Endothelial cell of umbilical vein (primary cell): ENCODE measurements around the gene CD74. TPM values are rescaled to one million over a fixed set of nuclear protein-coding genes. Genes with fewer than 3 reads are reported as not detected.

ENCODE experiments used
- BruUV-seq: library from RNA; stranded (reverse); fragments of 400-500 nt; replicated peaks from 2 replicates; lab custom pipeline; 2021; lab: Mats Ljungman, UMichigan
- CTCF ChIA-PET: fragments of 300-600, 350-600 bp; sonication (Branson Sonifier 250); formaldehyde crosslinking; loops from one replicate; lab custom pipeline; 2021; ENCODE audit warnings: antibody characterized with exemption, inconsistent platforms; lab: Charles Lee
- POLR2A ChIA-PET: fragments of 300-600, 350-600 bp; sonication (Branson Sonifier 250); formaldehyde crosslinking; loops from one replicate; lab custom pipeline; 2021; ENCODE audit warnings: antibody characterized with exemption, inconsistent platforms; lab: Charles Lee
- DNase-seq: peaks from one replicate; pipeline ENCODE4 v3.0.0-alpha.2; 2011; ENCODE audit warnings: low read depth, low spot score
- FAIRE-seq: peaks from 2 replicates; lab custom pipeline; 2011; peaks lifted over from hg19 to GRCh38; lab: Jason Lieb, UNC
- H2AFZ ChIP-seq: 2 replicates; pipeline ENCODE4 v1.6.0; 2012; ENCODE audit warnings: low read depth, low read length, control low read depth, inconsistent platforms
- H3K27ac ChIP-seq: 2 replicates; pipeline ENCODE4 v1.5.1; 2011; ENCODE audit warnings: low read depth, mild to moderate bottlenecking, control low read depth, low read length, moderate library complexity; ENCODE audit not compliant: insufficient read depth
- H3K27me3 ChIP-seq, 2 experiments: 2 replicates each; pipeline versions ENCODE4 v1.6.0 to v1.6.1; 2011; ENCODE audit warnings: low read length in 2 of 2, mixed read lengths in 1 of 2; ENCODE audit not compliant: control insufficient read depth in 2 of 2, insufficient read depth in 2 of 2
- H3K36me3 ChIP-seq, 2 experiments: 2 replicates in 1 of 2; 3 replicates in 1 of 2; pipeline ENCODE4 v1.5.1; 2011; ENCODE audit warnings: low read length in 2 of 2, mild to moderate bottlenecking in 1 of 2, moderate library complexity in 1 of 2; ENCODE audit not compliant: control insufficient read depth in 2 of 2, insufficient read depth in 2 of 2; ENCODE audit errors: extremely low read depth in 1 of 2
- H3K4me1 ChIP-seq: 3 replicates; pipeline ENCODE4 v1.5.1; 2011; ENCODE audit warnings: mild to moderate bottlenecking, low read length; ENCODE audit not compliant: control insufficient read depth, insufficient read depth; ENCODE audit errors: extremely low read depth
- H3K4me2 ChIP-seq: 2 replicates; pipeline ENCODE4 v1.6.1; 2011; ENCODE audit warnings: low read length, control low read depth, mixed read lengths; ENCODE audit not compliant: insufficient read depth
- H3K4me3 ChIP-seq, 3 experiments: fragments of 200-600 bp in 1 of 3; sonication (generic), shearing (Covaris generic) in 1 of 3; replicated peaks in 1 of 3; 2 replicates each; pipeline ENCODE4 v1.5.1; 2011 to 2016; ENCODE audit warnings: control low read depth in 3 of 3, low read length in 3 of 3, mild to moderate bottlenecking in 2 of 3, inconsistent platforms in 1 of 3, low read depth in 1 of 3, moderate library complexity in 1 of 3; ENCODE audit not compliant: insufficient read depth in 1 of 3
- H3K79me2 ChIP-seq: 2 replicates; pipeline ENCODE4 v1.6.0; 2012; ENCODE audit warnings: low read length, inconsistent platforms; ENCODE audit not compliant: control insufficient read depth, insufficient read depth
- H3K9ac ChIP-seq: replicated peaks from 2 replicates; pipeline ENCODE3; 2011; ENCODE audit warnings: low read length, control low read depth; ENCODE audit not compliant: insufficient read depth; ENCODE audit errors: extremely low read depth
- H3K9me1 ChIP-seq: replicated peaks from 3 replicates; pipeline ENCODE4 v1.6.0; 2011; ENCODE audit warnings: mild to moderate bottlenecking, low read length; ENCODE audit not compliant: control insufficient read depth, insufficient read depth; ENCODE audit errors: extremely low read depth
- H3K9me3 ChIP-seq: replicated peaks from 2 replicates; pipeline ENCODE4 v1.5.1; 2012; ENCODE audit warnings: low read length, inconsistent platforms; ENCODE audit not compliant: control insufficient read depth, insufficient read depth
- H4K20me1 ChIP-seq: replicated peaks from 2 replicates; pipeline ENCODE3; 2011; ENCODE audit warnings: mild to moderate bottlenecking, low read length; ENCODE audit not compliant: control insufficient read depth, insufficient read depth; ENCODE audit errors: extremely low read depth
- EZH2 ChIP-seq: IDR thresholded peaks from 2 replicates; pipeline ENCODE4 v1.6.1; 2012; ENCODE audit warnings: borderline replicate concordance, low read depth, mild to moderate bottlenecking, moderate library complexity, low read length, inconsistent platforms; ENCODE audit not compliant: severe bottlenecking
- FOS ChIP-seq: IDR thresholded peaks from 2 replicates; pipeline ENCODE4 v1.6.1; 2011; ENCODE audit warnings: mild to moderate bottlenecking, low read length, moderate library complexity, borderline replicate concordance; ENCODE audit not compliant: insufficient read depth
- GATA2 ChIP-seq: IDR thresholded peaks from 2 replicates; pipeline ENCODE4 v1.7.0; 2011; ENCODE audit warnings: low read depth, mild to moderate bottlenecking, moderate library complexity, mixed read lengths, low read length; ENCODE audit not compliant: insufficient read length, insufficient read depth
- JUN ChIP-seq: IDR thresholded peaks from 2 replicates; pipeline ENCODE4 v1.6.1; 2011; ENCODE audit warnings: borderline replicate concordance, low read depth; ENCODE audit not compliant: insufficient read length, insufficient read depth
- MYC ChIP-seq: IDR thresholded peaks from one replicate; pipeline ENCODE4 v1.6.1; 2011; ENCODE audit warnings: mild to moderate bottlenecking, low read depth, low read length
- POLR2A ChIP-seq: IDR thresholded peaks from 2 replicates; pipeline ENCODE4 v1.6.1; 2012; ENCODE audit warnings: low read depth, mild to moderate bottlenecking, control low read depth, low read length
- POLR2AphosphoS5 ChIP-seq: IDR thresholded peaks from 2 replicates; pipeline ENCODE4 v1.6.1; 2012; ENCODE audit warnings: low read depth, mild to moderate bottlenecking, control low read depth, low read length, moderate library complexity; ENCODE audit not compliant: insufficient read depth
- dilution Hi-C: fragments of 300-500 bp; cut with MboI; formaldehyde crosslinking; loops from one replicate; pipeline ENCODE4 v1.15.0; 2019; ENCODE audit warnings: low sequenced_read_pairs; ENCODE audit not compliant: extremely low pct_ligation_motif_present
- intact Hi-C: fragments of 100-400 bp; cut with micrococcal nuclease; formaldehyde crosslinking; loops from one replicate; pipeline ENCODE4 v1.10.0; 2022
- polyA plus RNA-seq, 4 experiments: library from polyadenylated mRNA; depleted of rRNA in 3 of 4; stranded (reverse) in 3 of 4; unstranded in 1 of 4; fragments of >200 nt; gene quantifications; 2 replicates each; pipeline versions ENCODE4 v1.2.1 to v1.2.3, GENCODE V29; 2011 to 2012; ENCODE audit warnings: missing spikeins in 1 of 4
- total RNA-seq: library from RNA; stranded (reverse); gene quantifications from 2 replicates; pipeline ENCODE4 v1.2.3, GENCODE V29; 2021
- TF ChIP-seq, protein P1 (sequence below): IDR thresholded peaks from 2 replicates; pipeline ENCODE4 v1.6.1; 2011; ENCODE audit not compliant: insufficient read depth, insufficient read length
- TF ChIP-seq, protein P2 (sequence below), 2 donors: IDR thresholded peaks; 1 replicate in 1 of 2; 2 replicates in 1 of 2; pipeline ENCODE4 v1.5.1; 2011; ENCODE audit warnings: low read length in 2 of 2, mild to moderate bottlenecking in 2 of 2, moderate library complexity in 2 of 2, control low read depth in 1 of 2, inconsistent platforms in 1 of 2, low read depth in 1 of 2; ENCODE audit not compliant: insufficient read depth in 1 of 2; ENCODE audit errors: extremely low read depth in 1 of 2

CD74 gene
- total and polyA plus RNA-seq, 2 donors (not counting 3 experiments of a cell fraction or from before 2014, with no cell fraction given) = 0.62 to 1.3 TPM

DNA sequence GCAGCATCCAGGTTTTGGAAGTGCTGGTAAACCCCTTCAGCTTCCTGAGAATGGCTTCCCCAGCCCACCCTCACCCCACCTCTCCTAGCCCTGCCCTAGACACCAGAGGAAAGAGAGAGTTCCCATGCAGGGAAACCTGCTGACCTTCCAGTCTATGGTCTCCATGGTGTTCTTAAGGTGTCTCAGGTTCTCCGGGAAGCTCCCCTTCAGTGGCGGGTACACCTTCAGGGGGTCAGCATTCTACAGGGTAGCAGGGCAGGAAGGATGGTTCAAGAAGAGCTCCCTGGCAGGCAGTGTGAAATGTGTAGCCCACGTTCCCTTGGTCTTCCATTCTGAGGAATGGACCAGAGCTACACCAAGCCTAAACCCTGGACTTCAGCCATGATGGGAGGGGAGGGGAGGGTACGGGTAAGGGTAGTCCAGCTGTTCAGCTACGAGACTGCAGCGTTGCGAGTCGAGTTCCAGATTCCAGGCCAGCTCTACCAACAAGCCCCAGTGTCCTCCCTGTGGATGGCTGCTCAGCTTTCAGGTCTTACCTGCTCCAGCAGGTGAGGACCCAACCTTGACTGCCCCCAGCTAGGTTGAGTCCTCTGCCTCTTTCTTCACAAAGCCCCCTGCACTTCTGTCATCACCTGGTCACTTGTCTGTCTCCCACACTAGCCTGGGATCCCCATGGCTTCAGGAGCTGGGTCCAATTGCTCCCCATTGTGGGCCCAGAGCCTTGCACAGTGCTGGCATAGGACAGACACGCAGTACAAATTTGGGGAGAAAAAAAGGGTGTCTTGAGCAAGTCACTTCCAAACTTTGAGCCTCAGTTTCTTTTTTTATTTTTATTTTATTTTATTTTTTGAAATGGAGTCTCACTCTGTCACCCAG lies 7.5 kb downstream of the CD74 start:
- Histone ChIP-seq H3K27me3 (no peaks in the 10 kb centered on the region), H3K4me3 (no peak overlapping the region), H3K36me3 (peaks cover 0 to 5% of the 10 kb centered on the region in 2 experiments), H3K27ac (no peak overlapping the region), H3K79me2 (no peaks in the 10 kb centered on the region), H3K9me3 (no peaks in the 10 kb centered on the region), H4K20me1 (no peaks in the 10 kb centered on the region), H3K4me1 (peaks cover 3% of the 10 kb centered on the region), H2AFZ (no peak overlapping the region), H3K9ac (no peak overlapping the region), H3K4me2 (no peak overlapping the region), H3K9me1 (no peaks in the 10 kb centered on the region)
- CTCF ChIA-PET = no interaction called here
- dilution Hi-C loops = no loop called here
- intact Hi-C loops = no loop called here
- FAIRE-seq = no peak
- no TSS peak for BruUV-seq
- no peak for TF ChIP-seq POLR2AphosphoS5
- TF ChIP-seq, protein P1, sequence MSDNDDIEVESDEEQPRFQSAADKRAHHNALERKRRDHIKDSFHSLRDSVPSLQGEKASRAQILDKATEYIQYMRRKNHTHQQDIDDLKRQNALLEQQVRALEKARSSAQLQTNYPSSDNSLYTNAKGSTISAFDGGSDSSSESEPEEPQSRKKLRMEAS = no peak
- TF ChIP-seq, protein P2, sequence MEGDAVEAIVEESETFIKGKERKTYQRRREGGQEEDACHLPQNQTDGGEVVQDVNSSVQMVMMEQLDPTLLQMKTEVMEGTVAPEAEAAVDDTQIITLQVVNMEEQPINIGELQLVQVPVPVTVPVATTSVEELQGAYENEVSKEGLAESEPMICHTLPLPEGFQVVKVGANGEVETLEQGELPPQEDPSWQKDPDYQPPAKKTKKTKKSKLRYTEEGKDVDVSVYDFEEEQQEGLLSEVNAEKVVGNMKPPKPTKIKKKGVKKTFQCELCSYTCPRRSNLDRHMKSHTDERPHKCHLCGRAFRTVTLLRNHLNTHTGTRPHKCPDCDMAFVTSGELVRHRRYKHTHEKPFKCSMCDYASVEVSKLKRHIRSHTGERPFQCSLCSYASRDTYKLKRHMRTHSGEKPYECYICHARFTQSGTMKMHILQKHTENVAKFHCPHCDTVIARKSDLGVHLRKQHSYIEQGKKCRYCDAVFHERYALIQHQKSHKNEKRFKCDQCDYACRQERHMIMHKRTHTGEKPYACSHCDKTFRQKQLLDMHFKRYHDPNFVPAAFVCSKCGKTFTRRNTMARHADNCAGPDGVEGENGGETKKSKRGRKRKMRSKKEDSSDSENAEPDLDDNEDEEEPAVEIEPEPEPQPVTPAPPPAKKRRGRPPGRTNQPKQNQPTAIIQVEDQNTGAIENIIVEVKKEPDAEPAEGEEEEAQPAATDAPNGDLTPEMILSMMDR (IDR thresholded peaks at IDR 0.05; ENCODE audit: extremely low read depth in 1 of 2, insufficient read depth in 1 of 2, low read depth in 1 of 2, low read length in 2 of 2) = no peak
- TF ChIP-seq GATA2 = no peak
- TF ChIP-seq JUN = no peak
- TF ChIP-seq FOS = no peak
- no peak for TF ChIP-seq POLR2A
- no peak for TF ChIP-seq EZH2
- TF ChIP-seq MYC = no peak
- no peak for DNase-seq
- POLR2A ChIA-PET = no interaction called here
